GM23248 (cell line): ENCODE results near the gene SPG7. TPM values are rescaled to one million over a fixed set of nuclear protein-coding genes. Genes with fewer than 3 reads are reported as not detected.

Source experiments
- DNase-seq: peaks from one replicate; pipeline ENCODE4 v3.0.0-alpha.2; 2015
- H2AFZ ChIP-seq: fragments of 200-600 bp; sonication (generic); 2 replicates; pipeline ENCODE4 v1.6.1; 2016; ENCODE audit warnings: antibody characterized with exemption
- H3F3A ChIP-seq: fragments of 200-600 bp; sonication (generic); 2 replicates; pipeline ENCODE4 v1.6.1; 2016; ENCODE audit warnings: mild to moderate bottlenecking, antibody characterized with exemption, mixed run types; ENCODE audit not compliant: insufficient read depth
- H3K27ac ChIP-seq: fragments of 200-600 bp; sonication (generic); 2 replicates; pipeline ENCODE4 v1.5.1; 2016; ENCODE audit warnings: mild to moderate bottlenecking
- H3K27me3 ChIP-seq: fragments of 200-600 bp; sonication (generic); replicated peaks from 2 replicates; pipeline ENCODE4 v1.6.1; 2016; ENCODE audit warnings: mild to moderate bottlenecking; ENCODE audit not compliant: insufficient read depth
- H3K36me3 ChIP-seq: fragments of 200-600 bp; sonication (generic); 2 replicates; pipeline ENCODE4 v1.6.1; 2016; ENCODE audit warnings: low read depth, mild to moderate bottlenecking
- H3K4me1 ChIP-seq: fragments of 200-600 bp; sonication (generic); 2 replicates; pipeline ENCODE4 v1.6.1; 2016; ENCODE audit warnings: mild to moderate bottlenecking; ENCODE audit not compliant: insufficient read depth
- H3K4me2 ChIP-seq: fragments of 200-600 bp; sonication (generic); one replicate; pipeline ENCODE4 v1.6.1; 2016; ENCODE audit warnings: mild to moderate bottlenecking; ENCODE audit not compliant: unreplicated experiment
- H3K4me3 ChIP-seq: fragments of 200-600 bp; sonication (generic); 2 replicates; pipeline ENCODE4 v1.5.1; 2016; ENCODE audit warnings: mild to moderate bottlenecking
- H3K79me2 ChIP-seq: fragments of 200-600 bp; sonication (generic); 2 replicates; pipeline ENCODE4 v1.6.1; 2016; ENCODE audit warnings: mild to moderate bottlenecking; ENCODE audit not compliant: insufficient read depth
- H3K9ac ChIP-seq: fragments of 200-600 bp; sonication (generic); 2 replicates; pipeline ENCODE4 v1.6.1; 2016; ENCODE audit warnings: mild to moderate bottlenecking
- H3K9me2 ChIP-seq: fragments of 200-600 bp; sonication (generic); 2 replicates; pipeline ENCODE4 v1.6.1; 2016; ENCODE audit warnings: mixed run types, mild to moderate bottlenecking, moderate library complexity; ENCODE audit not compliant: insufficient read depth
- H3K9me3 ChIP-seq: fragments of 200-600 bp; sonication (generic); one replicate; pipeline ENCODE4 v1.6.1; 2017; ENCODE audit warnings: low read depth
- H4K20me1 ChIP-seq: fragments of 200-600 bp; sonication (generic); 2 replicates; pipeline ENCODE4 v1.6.0; 2016; ENCODE audit not compliant: insufficient read depth
- EZH2 ChIP-seq: fragments of 200-600 bp; sonication (generic); IDR thresholded peaks from 2 replicates; pipeline ENCODE4 v1.6.1; 2018; ENCODE audit warnings: antibody characterized with exemption, mild to moderate bottlenecking; ENCODE audit not compliant: insufficient read depth, poor library complexity, severe bottlenecking
- EZH2phosphoT487 ChIP-seq: fragments of 200-600 bp; sonication (generic); IDR thresholded peaks from 2 replicates; pipeline ENCODE4 v1.6.1; 2018; ENCODE audit warnings: antibody characterized with exemption, moderate library complexity, mild to moderate bottlenecking, low read depth; ENCODE audit not compliant: insufficient read depth
- WGBS, 2 experiments: methylation state at CpG; one replicate each; pipeline ENCODE4 v1.1.6; 2015 to 2017; ENCODE audit warnings: low lambda C conversion rate in 2 of 2, low coverage in 1 of 2; ENCODE audit errors: missing lambda C conversion rate in 2 of 2; 5-methylcytosine and 5-hydroxymethylcytosine counted together
- in situ Hi-C: fragments of 300-500 bp; cut with MboI; formaldehyde crosslinking; loops from 2 replicates; pipeline ENCODE4 v1.15.0; 2020
- polyA plus RNA-seq: library from polyadenylated mRNA; unstranded; fragments of >200 nt; fragmentation: Nextera tagmentation; extraction: Ambion mirVana; gene quantifications from 2 replicates; pipeline ENCODE4 v1.2.1, GENCODE V29; 2016
- total RNA-seq: library from RNA; depleted of rRNA; stranded (reverse); fragments of >200 nt; shearing (Covaris generic); gene quantifications from 2 replicates; pipeline ENCODE4 v1.2.3, GENCODE V29; 2014

SPG7 gene
- total and polyA plus RNA-seq, 2 experiments from 2014 or later = 53.9 to 155 TPM

GRCh38 chr16:89484041-89484501 is 24.1 kb upstream of the SPG7 start:
- no peaks in the 10 kb centered on the region for H3K27me3 ChIP-seq
- H3K4me1 ChIP-seq = peaks cover 46% of the 10 kb centered on the region
- peaks cover 100% of the 10 kb centered on the region for H3K79me2 ChIP-seq
- H3K27ac ChIP-seq = peak overlapping the region; percentile 0; the same call in 1 of the 2 replicates
- no peak for DNase-seq
- 98% methylated on average over 5 of the region's 5 CpGs for WGBS, 2 experiments
- no peak overlapping the region for H3K9ac ChIP-seq
- in situ Hi-C loops = no loop called here
- peaks cover 76% of the 10 kb centered on the region for H4K20me1 ChIP-seq
- H3K4me3 ChIP-seq = no peak overlapping the region
- no peak for TF ChIP-seq EZH2
- no peak for TF ChIP-seq EZH2phosphoT487
- no peak overlapping the region for H2AFZ ChIP-seq
- H3K4me2 ChIP-seq = no peak overlapping the region
- no peaks in the 10 kb centered on the region for H3K36me3 ChIP-seq
- peaks cover 39% of the 10 kb centered on the region for H3F3A ChIP-seq
- no peaks in the 10 kb centered on the region for H3K9me3 ChIP-seq
- H3K9me2 ChIP-seq = no peaks in the 10 kb centered on the region

GRCh38 chr16:89484923-89485679 is 23.1 kb upstream of the SPG7 start:
- DNase-seq = no peak
- Histone ChIP-seq H3K4me3 (no peak overlapping the region), H2AFZ (no peak overlapping the region), H3K27ac (0 out of 2 replicates have a peak overlapping the region, but pooled peaks have one; percentile 0), H3F3A (peaks cover 39% of the 10 kb centered on the region), H3K27me3 (no peaks in the 10 kb centered on the region), H4K20me1 (peaks cover 69% of the 10 kb centered on the region), H3K36me3 (no peaks in the 10 kb centered on the region), H3K79me2 (peaks cover 90% of the 10 kb centered on the region), H3K9ac (no peak overlapping the region), H3K4me1 (peaks cover 44% of the 10 kb centered on the region), H3K9me3 (no peaks in the 10 kb centered on the region), H3K9me2 (no peaks in the 10 kb centered on the region), H3K4me2 (no peak overlapping the region)
- 73 to 74% methylated on average over 11 of the region's 11 CpGs for WGBS, 2 experiments
- in situ Hi-C loops = no loop called here
- TF ChIP-seq EZH2 = no peak
- no peak for TF ChIP-seq EZH2phosphoT487

GRCh38 chr16:89485701-89486246 is 22.4 kb upstream of the SPG7 start:
- WGBS, 2 experiments = 96 to 97% methylated on average over 4 of the region's 4 CpGs
- Histone ChIP-seq H3K79me2 (peaks cover 83% of the 10 kb centered on the region), H3K27me3 (no peaks in the 10 kb centered on the region), H3K27ac (0 out of 2 replicates have a peak overlapping the region, but pooled peaks have one; percentile 0), H3K4me1 (peaks cover 44% of the 10 kb centered on the region), H3K4me3 (no peak overlapping the region), H3F3A (peaks cover 39% of the 10 kb centered on the region), H3K9me2 (no peaks in the 10 kb centered on the region), H4K20me1 (peaks cover 62% of the 10 kb centered on the region), H3K9me3 (no peaks in the 10 kb centered on the region), H3K36me3 (no peaks in the 10 kb centered on the region), H2AFZ (no peak overlapping the region), H3K9ac (no peak overlapping the region), H3K4me2 (no peak overlapping the region)
- no peak for DNase-seq
- TF ChIP-seq EZH2 = no peak
- TF ChIP-seq EZH2phosphoT487 = no peak
- in situ Hi-C loops = no loop called here

GRCh38 chr16:89489040-89489897 is 18.9 kb upstream of the SPG7 start:
- TF ChIP-seq EZH2 = no peak
- no peak for TF ChIP-seq EZH2phosphoT487
- Histone ChIP-seq H3K4me1 (peaks cover 23% of the 10 kb centered on the region), H3K9me2 (no peaks in the 10 kb centered on the region), H3K27ac (peak overlapping the region; percentile 94), H3K4me2 (peak overlapping the region; percentile 89), H3K9ac (peak overlapping the region; percentile 97), H3K27me3 (no peaks in the 10 kb centered on the region), H3K79me2 (peaks cover 78% of the 10 kb centered on the region), H3F3A (peaks cover 31% of the 10 kb centered on the region), H2AFZ (no peak overlapping the region), H4K20me1 (peaks cover 29% of the 10 kb centered on the region), H3K36me3 (no peaks in the 10 kb centered on the region), H3K9me3 (no peaks in the 10 kb centered on the region), H3K4me3 (peak overlapping the region; percentile 87)
- WGBS, 2 experiments = 1 to 3% methylated on average over 13 to 67 of the region's 71 CpGs
- peak; percentile 95 for DNase-seq
- in situ Hi-C loops = no loop called here
